ENCODE results near the gene FAM76A.
"Not testable (repeated sequence)": the region's sequence is repeated elsewhere in the genome, so short reads cannot be mapped to it uniquely, and the experiment has no call there.

The FAM76A gene

DNA sequence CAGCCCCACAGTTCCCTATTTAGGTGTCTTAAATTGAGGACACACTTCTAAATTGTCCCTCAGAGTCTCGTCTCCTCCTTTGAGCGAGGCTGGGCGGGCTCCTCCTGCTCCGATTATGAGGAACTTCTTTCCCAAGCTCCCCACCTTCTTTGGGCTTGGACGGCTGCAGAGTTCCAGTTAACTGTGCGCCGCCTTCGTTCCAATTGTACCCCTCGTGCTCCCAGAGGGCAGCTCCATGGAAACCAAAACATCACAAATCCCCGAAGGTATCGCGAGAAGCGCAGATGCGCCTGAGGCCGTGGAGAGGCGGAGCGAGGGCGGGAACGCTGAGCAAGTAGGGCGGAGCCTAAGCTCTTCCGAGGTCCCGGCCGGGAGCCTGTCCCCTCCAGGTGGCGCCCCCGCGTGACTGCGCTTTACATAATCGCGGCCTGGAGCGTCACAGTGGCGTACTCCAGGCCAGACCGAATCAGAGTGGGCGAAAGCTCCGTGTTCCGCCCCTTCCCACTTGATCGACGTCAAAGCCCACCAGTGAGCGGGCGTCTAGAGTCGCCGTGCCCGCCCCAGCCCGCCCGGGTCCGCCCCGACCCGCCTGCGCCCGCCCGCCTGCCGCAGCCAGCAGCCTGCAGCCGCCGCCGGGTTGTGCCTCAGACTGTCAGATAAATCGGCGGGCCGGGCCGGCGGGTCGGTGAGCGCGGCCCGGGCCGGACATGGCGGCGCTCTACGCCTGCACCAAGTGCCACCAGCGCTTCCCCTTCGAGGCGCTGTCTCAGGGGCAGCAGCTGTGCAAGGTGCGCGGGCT is at the start of gene FAM76A:
Gene FAM76A, plus strand, starts transcription at position 588 of the 799 bp plus-strand sequence. Its CDS starts 120 bp downstream, at position 708.
- in situ Hi-C loops (cut with MboI; ENCODE audit: low sequenced_read_pairs), result no loop called here

GRCh38 chr1:27676410-27676809 is 49.4 kb upstream of the FAM76A start:
- in situ Hi-C loops (cut with MboI; ENCODE audit: low sequenced_read_pairs), result no loop called here

DNA sequence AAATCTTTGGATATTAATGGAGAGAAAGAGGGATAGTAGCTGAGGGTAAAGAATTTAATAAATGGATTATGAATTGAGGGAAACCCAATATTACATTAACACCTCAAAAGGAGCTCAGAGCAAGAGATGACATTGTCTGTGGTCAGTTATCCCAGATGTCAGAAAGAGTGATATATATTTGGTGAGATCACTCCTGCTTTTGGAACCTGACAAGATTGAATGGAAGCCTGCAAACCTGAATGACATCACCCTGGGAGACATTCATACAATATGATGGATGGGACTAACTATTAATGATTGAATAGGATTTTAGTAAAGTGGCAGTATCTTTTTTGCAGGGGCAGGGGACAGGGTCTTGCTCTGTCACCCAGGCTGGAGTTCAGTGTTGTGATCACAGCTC is 47.0 kb upstream of the FAM76A start:
- in situ Hi-C loops (cut with MboI; ENCODE audit: low sequenced_read_pairs), result no loop called here

DNA sequence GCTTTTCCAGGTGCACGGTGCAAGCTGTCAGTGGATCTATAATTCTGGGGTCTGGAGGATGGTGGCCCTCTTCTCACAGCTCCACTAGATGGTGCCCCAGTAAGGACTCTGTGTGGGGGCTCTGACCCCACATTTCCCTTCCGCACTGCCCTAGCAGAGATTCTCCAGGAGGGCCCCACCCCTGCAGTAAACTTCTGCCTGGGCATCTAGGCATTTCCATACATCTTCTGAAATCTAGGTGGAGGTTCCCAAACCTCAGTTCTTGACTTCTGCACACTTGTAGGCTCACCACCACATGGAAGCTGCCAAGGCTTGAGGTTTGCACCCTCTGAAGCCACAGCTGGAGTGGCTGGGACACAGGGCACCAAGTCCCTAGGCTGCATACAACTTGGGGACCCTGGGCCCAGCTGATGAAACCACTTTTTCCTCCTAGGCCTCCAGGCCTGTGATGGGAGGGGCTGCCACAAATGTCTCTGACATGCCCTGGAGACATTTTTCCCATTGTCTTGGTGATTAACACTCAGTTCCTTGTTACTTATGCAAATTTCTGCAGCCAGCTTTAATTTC is 45.5 kb upstream of the FAM76A start:
- in situ Hi-C loops (cut with MboI; ENCODE audit: low sequenced_read_pairs), result not testable (repeated sequence)

- in situ Hi-C loops (cut with MboI; ENCODE audit: low sequenced_read_pairs), result not testable (repeated sequence)
These were observed 44.2 kb upstream of the FAM76A start for GRCh38 chr1:27681580-27681979.

- in situ Hi-C loops (cut with MboI; ENCODE audit: low sequenced_read_pairs), result no loop called here
These were observed 43.3 kb upstream of the FAM76A start for GRCh38 chr1:27682351-27682944.

DNA sequence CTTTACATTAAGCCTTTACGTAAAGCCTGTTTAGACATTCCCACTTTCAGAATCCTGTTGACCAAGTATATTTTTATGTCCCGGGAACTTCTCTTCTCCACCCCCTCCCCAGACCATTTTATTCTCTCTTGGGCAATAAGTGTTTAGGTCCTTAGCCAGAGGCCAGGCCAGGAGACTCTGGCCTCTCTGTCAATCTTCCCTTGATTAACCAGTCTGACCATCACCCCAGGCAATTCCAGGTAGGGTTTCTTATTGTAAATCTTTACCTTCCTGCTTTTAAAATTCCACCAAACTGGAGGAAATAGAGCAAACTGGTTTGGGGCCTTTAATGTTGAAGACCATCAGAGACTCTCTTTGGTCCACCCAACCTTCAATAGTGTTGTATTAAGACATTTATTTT is 41.6 kb upstream of the FAM76A start:
- in situ Hi-C loops (cut with MboI; ENCODE audit: low sequenced_read_pairs), result no loop called here

GRCh38 chr1:27686223-27686990 is 39.4 kb upstream of the FAM76A start:
- in situ Hi-C loops (cut with MboI; ENCODE audit: low sequenced_read_pairs), result no loop called here

GRCh38 chr1:27687906-27688305 is 37.9 kb upstream of the FAM76A start:
- in situ Hi-C loops (cut with MboI; ENCODE audit: low sequenced_read_pairs), result no loop called here

DNA sequence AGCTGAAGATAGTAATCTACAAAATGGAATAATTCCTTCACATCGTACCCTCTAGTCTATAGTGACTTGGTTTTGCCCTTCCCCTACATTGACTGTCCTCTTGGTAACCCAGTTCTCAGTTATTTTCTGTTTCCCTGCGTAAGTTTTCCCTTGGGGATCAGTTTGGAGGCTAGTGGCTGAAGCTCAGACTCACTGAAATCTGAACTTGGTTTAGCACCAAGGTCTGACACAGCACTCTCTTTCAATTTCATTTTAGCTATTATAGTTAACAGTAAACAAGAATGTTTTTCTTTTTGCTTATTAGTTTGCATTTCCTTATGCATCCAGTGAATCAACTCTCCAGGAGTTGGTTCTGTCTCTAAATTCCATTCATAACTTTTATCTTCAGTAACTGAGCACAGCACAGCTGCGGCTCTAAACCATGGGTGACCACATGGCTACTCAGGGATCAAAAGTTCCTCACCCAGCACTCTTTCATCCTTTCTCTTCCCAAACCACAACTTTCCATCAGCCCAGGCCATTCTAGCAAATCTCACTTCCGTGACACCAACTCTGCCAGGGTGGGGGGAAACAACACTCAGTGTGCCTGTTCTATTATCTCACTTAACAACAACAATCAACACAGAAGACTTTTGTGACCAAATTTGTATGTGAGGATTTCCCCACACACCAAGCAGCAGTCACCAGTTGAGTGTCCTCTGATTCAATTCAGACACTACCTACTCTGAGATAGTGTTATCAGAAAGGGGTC is 36.2 kb upstream of the FAM76A start:
- in situ Hi-C loops (cut with MboI; ENCODE audit: low sequenced_read_pairs), result no loop called here

GRCh38 chr1:27690183-27690582 is 35.6 kb upstream of the FAM76A start:
- in situ Hi-C loops (cut with MboI; ENCODE audit: low sequenced_read_pairs), result no loop called here

DNA sequence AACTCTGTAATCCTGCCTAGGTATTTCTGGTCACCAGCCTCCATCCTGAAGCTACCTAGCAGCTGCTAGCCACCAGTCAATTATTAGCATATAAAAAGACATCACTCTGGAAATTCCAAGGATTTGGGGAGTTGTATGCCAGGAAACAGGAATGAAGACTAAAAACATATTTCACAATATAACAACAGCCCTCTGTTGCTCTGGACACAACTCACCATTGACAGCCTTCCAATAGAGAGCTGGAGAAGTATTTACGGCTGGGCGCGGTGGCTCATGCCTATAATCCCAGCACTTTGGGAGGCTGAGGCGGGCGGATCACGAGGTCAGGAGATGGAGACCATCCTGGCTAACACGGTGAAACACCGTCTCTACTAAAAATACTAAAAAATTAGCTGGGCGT is 28.9 kb upstream of the FAM76A start:
- in situ Hi-C loops (cut with MboI; ENCODE audit: low sequenced_read_pairs), result not testable (repeated sequence)

- in situ Hi-C loops (cut with MboI; ENCODE audit: low sequenced_read_pairs), result no loop called here
These were observed 20.8 kb upstream of the FAM76A start for GRCh38 chr1:27704958-27705357.

DNA sequence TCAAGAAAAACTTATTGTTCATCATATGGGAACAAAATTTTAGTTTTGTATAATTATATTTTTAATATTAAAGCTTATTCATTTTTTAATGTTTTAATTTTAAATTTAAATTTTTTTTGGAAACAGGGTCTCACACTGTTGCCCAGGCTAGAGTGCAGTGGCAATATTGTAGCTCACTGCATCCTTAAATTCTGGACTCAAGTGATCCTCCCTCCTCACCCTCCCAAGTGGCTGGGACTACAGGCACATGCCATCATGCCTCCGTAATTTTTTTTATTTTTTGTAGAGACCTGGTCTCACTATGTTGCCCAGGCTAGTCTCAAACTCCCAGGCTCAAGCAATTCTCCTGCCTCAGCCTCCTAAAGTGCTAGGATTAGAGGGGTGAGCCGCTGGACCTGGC is 20.2 kb upstream of the FAM76A start:
- in situ Hi-C loops (cut with MboI; ENCODE audit: low sequenced_read_pairs), result no loop called here

- in situ Hi-C loops (cut with MboI; ENCODE audit: low sequenced_read_pairs), result no loop called here
These were observed 15.2 kb upstream of the FAM76A start for GRCh38 chr1:27710574-27710973.

DNA sequence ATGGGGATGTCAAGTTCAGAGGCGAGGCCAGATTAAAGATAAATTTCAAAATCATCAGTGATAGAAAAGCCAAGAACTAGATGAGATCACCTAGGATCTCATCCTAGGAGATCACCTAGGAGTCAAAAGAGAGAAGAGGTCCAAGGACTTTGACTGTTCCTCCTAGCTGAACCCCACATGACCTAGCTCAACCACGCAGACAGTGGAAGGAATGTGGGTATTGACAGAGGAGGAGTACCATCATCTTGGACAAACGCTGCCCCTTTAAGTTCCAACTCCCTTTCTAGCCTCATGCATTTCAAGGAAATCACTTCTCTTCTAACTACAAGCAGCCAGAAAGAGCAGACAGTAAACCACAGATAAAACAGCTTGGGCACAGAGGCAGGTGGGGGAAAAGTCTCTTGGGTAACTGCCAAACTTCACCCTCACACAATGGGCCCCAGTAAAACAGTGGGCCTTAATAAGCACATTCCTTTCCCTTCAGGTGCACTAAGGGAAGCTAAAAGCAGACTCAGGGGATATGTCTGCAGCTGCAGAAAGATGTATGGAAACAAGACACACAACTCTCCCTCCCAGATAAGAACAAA is 12.5 kb upstream of the FAM76A start:
- in situ Hi-C loops (cut with MboI; ENCODE audit: low sequenced_read_pairs), result no loop called here

- in situ Hi-C loops (cut with MboI; ENCODE audit: low sequenced_read_pairs), result no loop called here
These were observed 11.8 kb upstream of the FAM76A start for GRCh38 chr1:27713869-27714513.

- in situ Hi-C loops (cut with MboI; ENCODE audit: low sequenced_read_pairs), result no loop called here
These were observed 9.4 kb upstream of the FAM76A start for GRCh38 chr1:27716262-27716895.

Measured in HL-60/S4 treated with phorbol 12-myristate 13-acetate at 8.2 ng/mL for 4 days and 3 days (cell line).